ENCODE measurements around the gene PRSS27.
"Not testable (repeated sequence)": the region's sequence is repeated elsewhere in the genome, so short reads cannot be mapped to it uniquely, and the experiment has no call there.

The PRSS27 gene

DNA sequence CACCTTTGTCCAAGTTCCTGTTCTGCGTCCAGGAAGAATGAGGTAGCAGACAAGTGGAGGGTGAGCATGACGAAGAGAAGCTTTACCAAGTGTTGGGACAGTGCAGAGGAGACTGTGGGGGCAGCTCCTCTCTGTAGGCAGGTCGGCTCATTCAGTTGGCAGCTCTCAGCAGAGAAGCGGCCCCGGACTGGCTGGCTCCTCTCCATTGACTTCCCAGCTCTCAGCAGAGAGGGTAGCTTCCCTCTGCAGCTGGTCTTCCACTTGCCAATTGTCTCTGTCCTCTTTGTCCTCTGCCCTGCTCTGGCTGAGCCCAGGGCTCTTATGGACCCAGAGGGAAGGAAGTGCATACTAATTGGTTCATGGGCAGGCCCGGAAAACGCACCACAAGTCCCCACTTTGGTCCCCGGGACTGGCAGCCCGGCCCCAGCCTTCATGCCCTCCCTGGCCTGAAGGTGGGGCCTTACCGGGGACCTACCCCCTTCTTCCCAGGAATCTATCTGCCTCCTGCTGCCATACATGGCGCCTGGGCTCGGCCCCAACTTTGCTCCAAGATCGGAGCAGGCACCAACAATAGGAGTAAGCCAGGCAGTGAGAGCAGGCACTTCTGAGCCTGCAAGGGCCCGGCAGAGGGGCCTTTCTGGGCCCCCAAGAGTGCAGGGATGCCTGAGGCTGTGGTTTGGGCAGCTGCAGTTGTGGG, 27.6 kb downstream of the PRSS27 start:
- ChIA-PET CTCF (interaction anchor here (1.4 kb wide), 1 partner anchor 46 kb away, joined by 3 read pairs; no protein-coding TSS in a partner anchor), POLR2A (interaction anchor here (0.5 kb wide), 1 partner anchor 1330 kb away, joined by 3 read pairs; no protein-coding TSS in a partner anchor)
- TF ChIP-seq, protein P1, sequence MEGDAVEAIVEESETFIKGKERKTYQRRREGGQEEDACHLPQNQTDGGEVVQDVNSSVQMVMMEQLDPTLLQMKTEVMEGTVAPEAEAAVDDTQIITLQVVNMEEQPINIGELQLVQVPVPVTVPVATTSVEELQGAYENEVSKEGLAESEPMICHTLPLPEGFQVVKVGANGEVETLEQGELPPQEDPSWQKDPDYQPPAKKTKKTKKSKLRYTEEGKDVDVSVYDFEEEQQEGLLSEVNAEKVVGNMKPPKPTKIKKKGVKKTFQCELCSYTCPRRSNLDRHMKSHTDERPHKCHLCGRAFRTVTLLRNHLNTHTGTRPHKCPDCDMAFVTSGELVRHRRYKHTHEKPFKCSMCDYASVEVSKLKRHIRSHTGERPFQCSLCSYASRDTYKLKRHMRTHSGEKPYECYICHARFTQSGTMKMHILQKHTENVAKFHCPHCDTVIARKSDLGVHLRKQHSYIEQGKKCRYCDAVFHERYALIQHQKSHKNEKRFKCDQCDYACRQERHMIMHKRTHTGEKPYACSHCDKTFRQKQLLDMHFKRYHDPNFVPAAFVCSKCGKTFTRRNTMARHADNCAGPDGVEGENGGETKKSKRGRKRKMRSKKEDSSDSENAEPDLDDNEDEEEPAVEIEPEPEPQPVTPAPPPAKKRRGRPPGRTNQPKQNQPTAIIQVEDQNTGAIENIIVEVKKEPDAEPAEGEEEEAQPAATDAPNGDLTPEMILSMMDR (IDR thresholded peaks at IDR 0.05; ENCODE audit: control extremely low read depth, extremely low read depth, low read depth, missing control alignments) = no peak
- DNase-seq (ENCODE audit: extremely low spot score) = no peak

DNA sequence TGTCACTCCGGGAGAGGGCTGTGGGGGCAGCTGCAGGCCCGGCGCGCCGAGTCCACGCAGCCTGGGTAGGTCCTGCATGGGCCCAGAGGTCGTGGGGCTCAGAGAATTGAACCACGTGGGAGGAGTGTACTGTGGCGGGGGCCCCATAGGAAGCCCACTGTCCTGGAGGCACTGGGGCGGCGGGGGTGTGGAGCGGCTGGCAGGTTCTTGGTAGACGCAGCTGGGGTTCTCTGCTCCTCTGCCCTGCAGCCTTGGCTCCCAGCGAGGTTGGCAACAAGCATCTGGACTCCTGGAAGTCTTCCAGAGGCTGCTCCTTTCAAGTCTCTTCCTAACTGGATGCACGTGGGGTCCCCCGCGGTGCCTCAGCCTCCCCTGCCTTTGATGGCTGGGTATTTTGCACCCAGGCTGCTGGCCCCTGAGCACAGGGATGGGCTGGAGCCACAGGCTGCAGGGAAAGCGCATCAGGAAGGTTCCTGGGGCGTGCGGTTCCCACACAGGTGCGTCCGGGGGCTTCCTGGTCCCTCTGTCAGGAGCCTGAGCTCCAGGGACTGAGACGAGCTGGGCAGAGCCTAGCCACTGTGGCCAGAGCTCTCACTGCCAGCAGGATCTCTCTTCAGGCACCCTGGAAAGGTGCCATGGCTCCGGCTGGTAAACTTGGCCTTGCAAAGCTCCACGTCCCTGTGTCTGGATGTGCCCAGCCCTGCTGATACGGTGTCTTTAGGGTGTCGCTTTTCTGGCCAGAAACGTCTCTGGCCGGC, 28.4 kb downstream of the PRSS27 start:
- ChIA-PET CTCF (interaction anchor here (1.4 kb wide), 1 partner anchor 47 kb away, joined by 3 read pairs; no protein-coding TSS in a partner anchor), POLR2A (interaction anchor here (0.5 kb wide), 1 partner anchor 1330 kb away, joined by 3 read pairs; no protein-coding TSS in a partner anchor)
- DNase-seq (ENCODE audit: extremely low spot score) = no peak
- TF ChIP-seq, protein P1 (IDR thresholded peaks at IDR 0.05; ENCODE audit: control extremely low read depth, extremely low read depth, low read depth, missing control alignments) = no peak

DNA sequence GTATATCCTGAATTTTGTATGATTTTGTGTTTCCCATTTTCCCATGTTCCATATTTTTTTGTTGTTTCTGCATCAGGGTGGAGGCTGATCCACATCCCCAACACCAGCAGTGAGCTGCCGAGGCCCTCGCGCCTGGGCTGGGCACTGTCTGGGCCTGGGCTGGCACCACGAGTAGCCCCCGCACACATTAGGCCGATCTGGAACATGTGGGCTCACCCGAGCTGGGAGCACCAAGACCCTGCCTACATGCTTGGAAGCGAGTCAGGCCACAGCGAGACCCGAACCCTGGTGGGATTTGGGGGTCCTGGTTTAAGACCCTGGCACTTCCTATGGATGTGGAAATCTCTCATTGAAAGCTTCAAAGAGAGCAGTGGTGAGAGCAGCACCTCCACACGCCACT, 29.2 kb downstream of the PRSS27 start:
- no peak for DNase-seq (ENCODE audit: extremely low spot score)
- TF ChIP-seq, protein P1 (IDR thresholded peaks at IDR 0.05; ENCODE audit: control extremely low read depth, extremely low read depth, low read depth, missing control alignments) = no peak
- ChIA-PET POLR2A (no interaction called here), CTCF (no interaction called here)

DNA sequence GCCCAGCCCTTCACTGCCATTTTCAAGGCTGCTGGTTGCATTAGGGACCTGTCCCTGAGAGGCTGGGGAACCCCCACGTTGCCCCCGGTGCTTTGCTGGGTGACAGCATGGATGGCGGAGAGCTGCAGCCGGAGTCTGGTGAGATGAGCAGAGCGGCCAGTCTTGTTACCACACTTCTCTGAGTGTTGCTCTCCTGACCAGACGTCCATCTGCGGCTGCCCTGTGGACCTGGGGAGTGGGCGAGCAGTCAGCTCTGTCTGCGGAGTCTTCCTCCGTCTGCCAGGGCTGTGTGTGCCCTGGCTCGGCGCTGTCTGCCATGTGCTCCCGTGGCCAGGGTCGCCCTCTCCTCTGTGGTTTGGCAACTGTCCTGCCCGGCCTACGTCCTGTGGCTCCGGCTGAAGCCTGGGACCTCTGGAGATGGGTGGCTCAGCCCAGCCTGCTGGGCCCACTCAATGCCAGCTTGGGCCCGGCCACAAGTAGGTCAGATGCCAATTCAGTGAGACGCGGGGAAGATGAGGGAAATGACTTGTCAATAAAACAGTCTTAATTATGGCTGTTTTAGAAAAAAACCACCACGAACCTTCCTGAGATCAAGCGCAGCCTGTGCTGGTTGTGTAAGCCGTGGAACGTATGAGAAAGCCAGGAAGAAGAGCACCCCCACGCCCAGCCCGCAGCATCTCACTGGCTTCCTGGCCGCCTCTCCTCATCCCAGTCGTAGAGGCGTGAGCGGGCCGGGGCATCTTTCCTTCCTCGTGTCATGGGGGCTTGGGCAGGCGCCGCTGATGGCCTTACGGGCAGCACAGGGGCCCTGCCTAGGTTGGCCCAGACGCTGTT, 29.8 kb downstream of the PRSS27 start:
- ChIA-PET CTCF (no interaction called here), POLR2A (no interaction called here)
- TF ChIP-seq, protein P1 (IDR thresholded peaks at IDR 0.05; ENCODE audit: control extremely low read depth, extremely low read depth, low read depth, missing control alignments) = no peak
- DNase-seq (ENCODE audit: extremely low spot score) = no peak

DNA sequence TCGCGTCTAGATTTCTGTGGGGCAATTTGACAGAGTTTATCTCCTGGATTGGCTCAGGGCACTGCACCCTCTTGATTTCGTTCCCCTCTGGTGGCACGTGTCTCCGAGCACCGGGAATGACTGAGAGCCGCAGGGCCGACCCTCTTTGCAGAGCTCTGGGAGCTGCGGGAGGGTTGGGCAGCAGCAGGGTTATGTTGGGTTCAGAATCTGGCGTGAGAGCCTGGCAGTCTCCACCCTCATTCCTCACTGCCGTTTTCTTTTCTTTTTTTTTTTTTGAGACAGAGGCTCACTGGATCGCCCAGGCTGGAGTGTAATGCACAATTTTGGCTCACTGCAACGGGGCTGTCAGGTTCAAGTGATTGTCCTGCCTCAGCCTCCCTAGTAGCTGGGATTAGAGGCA, 30.6 kb downstream of the PRSS27 start:
- DNase-seq (ENCODE audit: extremely low spot score); CTCF ChIA-PET; POLR2A ChIA-PET: not testable (repeated sequence)

DNA sequence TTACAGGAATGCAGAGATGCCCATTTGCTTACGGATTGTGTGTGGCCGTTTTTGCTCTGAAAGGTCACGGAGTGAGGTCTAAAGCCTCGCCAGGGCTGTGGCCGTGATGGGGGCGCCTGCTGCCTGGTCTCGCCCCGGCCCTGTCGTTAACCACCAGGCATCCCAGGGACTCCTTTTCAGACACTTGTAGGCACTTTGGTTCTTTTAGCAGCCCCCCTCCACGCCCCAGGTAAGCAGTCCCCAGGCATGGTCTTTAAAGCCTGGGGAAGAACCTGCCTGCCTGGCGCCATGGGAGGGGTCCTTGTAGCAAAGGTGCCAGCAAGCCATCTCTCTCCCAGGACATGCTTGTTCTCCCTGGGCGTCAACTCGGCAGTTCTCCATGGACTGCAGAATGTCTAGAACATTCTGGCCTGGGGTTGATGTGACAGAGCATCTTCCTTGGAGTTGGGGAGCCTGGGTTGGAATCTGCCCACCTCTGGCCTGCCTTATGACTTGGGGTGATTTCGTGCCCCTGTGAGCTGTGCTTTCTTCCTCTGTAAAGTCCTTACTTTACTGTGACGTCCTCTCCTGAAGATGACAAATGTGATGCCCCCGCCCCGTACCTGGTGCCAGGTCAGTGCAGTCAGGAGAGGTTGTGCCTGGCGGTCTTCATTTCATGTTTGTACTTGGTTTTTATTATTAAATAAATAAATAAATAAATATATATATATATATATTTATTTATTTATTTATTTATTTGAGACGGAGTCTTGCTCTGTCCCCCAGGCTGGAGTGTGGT, 32.3 kb downstream of the PRSS27 start:
- ChIA-PET POLR2A (interaction anchor here (1.0 kb wide), 1 partner anchor 14 kb away, joined by 3 read pairs; no protein-coding TSS in a partner anchor), CTCF (interaction anchor here (0.8 to 1.0 kb wide), 2 partner anchors 31 to 188 kb away, joined by 3 read pairs; no protein-coding TSS in a partner anchor)
- no peak for DNase-seq (ENCODE audit: extremely low spot score)

More for the DNA sequence above, 32.3 kb downstream of the PRSS27 start:
- TF ChIP-seq, protein P1 (IDR thresholded peaks at IDR 0.05; ENCODE audit: control extremely low read depth, extremely low read depth, low read depth, missing control alignments) = no peak
